Measurements from ENCODE around the gene RNF166.

Gene RNF166

DNA sequence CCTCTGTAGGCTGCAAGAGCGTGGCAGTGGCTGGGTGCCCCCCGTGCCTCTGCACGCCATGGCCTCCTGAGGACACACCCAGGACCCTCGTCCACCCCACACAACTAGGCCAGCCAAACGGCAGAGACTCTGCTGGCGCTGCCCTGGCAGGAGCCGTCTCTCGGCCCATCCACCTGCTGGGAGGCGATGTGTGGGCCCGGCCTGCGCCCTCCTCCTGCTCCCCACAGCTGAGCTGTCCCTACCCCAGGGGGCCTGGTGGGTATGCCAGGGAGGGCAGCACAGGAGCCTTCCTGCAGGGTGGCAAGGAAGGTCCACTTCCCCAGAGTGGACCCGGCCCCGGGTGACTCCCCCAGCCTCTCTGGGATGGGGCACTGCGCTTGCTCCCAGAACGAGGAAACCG, 7.0 kb downstream of the RNF166 start:
- Histone ChIP-seq H3K27me3 (replicated peaks; ENCODE audit: control insufficient read depth, insufficient read depth, low read length, poor library complexity, severe bottlenecking) (no peaks in the 10 kb centered on the region), H3K9me3 (ENCODE audit: control insufficient read depth, low read length) (no peaks in the 10 kb centered on the region), H3K4me1 (ENCODE audit: control insufficient read depth, insufficient read depth, low read length, poor library complexity, severe bottlenecking) (peaks cover 74% of the 10 kb centered on the region), H3K27ac (ENCODE audit: insufficient read depth, low read length, poor library complexity, severe bottlenecking) (peak overlapping the region; percentile 88), H3K36me3 (ENCODE audit: control insufficient read depth, insufficient read depth, low read length) (peaks cover 51% of the 10 kb centered on the region), H3K4me3 (ENCODE audit: insufficient read depth, low read depth, low read length, poor library complexity, severe bottlenecking) (no peak overlapping the region)
- no peak for DNase-seq

GRCh38 chr16:88698646-88699045, 7.6 kb downstream of the RNF166 start:
- peaks cover 74% of the 10 kb centered on the region for H3K4me1 ChIP-seq (ENCODE audit: control insufficient read depth, insufficient read depth, low read length, poor library complexity, severe bottlenecking)

DNA sequence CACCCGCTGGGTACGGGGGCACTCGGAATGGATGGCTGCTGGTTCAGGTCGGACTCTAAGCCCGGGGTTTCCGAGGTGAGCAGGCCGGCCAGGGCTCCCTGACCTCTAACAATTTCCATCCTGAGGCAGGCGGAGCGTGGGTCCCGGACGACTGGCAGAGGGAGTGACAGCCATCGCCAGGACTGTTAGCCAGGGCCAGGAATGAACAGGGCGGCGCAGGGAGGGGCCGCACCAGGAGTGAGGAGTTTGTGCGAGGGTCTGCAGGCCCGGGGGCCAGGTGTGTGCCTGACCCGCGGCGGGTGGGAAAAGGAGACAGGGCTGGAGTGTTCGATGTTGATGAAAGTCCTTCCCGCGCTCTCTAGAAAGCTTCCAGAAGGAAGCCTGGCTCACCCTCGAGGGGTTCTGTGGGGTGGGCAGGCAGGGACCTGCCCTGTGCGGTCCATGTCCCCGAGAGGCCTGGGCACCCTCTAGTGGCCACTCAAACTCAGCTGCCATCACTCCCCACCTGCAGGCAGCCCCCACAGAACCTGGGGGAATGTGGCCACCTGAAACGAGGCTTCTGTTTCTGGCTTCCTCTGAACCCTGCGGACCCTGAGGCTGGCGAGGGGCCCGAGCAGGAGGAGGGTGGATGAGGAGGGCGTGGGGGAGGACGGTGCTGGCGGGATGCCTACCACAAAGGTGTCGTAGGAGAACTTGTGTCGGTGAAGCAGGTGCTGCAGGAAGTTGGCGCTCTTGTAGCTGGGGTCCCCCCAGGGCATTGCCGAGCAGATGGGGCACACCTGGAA, 8.2 kb downstream of the RNF166 start:
- Histone ChIP-seq H3K36me3 (ENCODE audit: control insufficient read depth, insufficient read depth, low read length) (peaks cover 51% of the 10 kb centered on the region), H3K27me3 (replicated peaks; ENCODE audit: control insufficient read depth, insufficient read depth, low read length, poor library complexity, severe bottlenecking) (no peaks in the 10 kb centered on the region), H3K27ac (ENCODE audit: insufficient read depth, low read length, poor library complexity, severe bottlenecking) (peak overlapping the region; percentile 30), H3K4me1 (ENCODE audit: control insufficient read depth, insufficient read depth, low read length, poor library complexity, severe bottlenecking) (peaks cover 75% of the 10 kb centered on the region), H3K4me3 (ENCODE audit: insufficient read depth, low read depth, low read length, poor library complexity, severe bottlenecking) (no peak overlapping the region), H3K9me3 (ENCODE audit: control insufficient read depth, low read length) (no peaks in the 10 kb centered on the region)
- DNase-seq = no peak

More at GRCh38 chr16:88698646-88699045, 7.6 kb downstream of the RNF166 start:
- no peaks in the 10 kb centered on the region for H3K9me3 ChIP-seq (ENCODE audit: control insufficient read depth, low read length)
- no peak for DNase-seq
- H3K36me3 ChIP-seq (ENCODE audit: control insufficient read depth, insufficient read depth, low read length) = peaks cover 51% of the 10 kb centered on the region
- no peak overlapping the region for H3K4me3 ChIP-seq (ENCODE audit: insufficient read depth, low read depth, low read length, poor library complexity, severe bottlenecking)
- H3K27me3 ChIP-seq (replicated peaks; ENCODE audit: control insufficient read depth, insufficient read depth, low read length, poor library complexity, severe bottlenecking) = no peaks in the 10 kb centered on the region
- peak overlapping the region; percentile 88 for H3K27ac ChIP-seq (ENCODE audit: insufficient read depth, low read length, poor library complexity, severe bottlenecking)

DNA sequence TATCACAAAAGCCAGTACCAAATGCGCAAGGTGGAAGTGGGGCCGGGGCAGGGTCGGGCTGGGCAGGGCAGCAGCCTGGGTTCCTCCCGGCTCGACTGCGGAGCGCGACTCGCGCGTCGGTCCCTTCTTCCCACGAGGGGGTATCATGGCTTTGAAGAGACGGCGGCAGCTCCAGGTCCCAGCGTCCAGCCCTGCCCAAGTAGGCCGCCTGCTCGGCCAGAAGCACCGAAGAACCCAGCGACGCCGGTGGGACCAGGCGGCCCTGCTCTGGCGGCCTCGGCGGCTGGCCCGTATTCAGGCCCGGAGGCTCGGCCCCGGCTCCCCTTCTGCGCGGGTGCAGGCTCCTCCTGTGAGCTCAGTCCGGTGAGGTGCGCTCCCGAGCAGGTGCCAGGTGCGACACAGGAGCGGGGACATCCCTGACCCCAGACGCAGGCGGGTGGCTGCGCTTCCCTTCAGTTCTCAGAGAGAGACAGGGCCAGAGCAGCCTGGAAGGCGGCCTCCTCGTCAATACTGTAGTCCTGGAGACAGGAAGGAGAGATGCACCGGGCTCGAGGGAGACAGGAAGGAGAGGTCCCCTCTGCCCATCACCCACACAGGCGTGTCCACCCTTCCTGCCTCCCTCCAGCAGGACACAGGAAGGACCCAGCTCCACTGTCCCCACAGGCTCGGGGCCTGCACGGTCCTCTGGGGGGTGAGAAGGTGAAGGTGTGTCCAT, 8.9 kb downstream of the RNF166 start:
- Histone ChIP-seq H3K9me3 (ENCODE audit: control insufficient read depth, low read length) (no peaks in the 10 kb centered on the region), H3K4me1 (ENCODE audit: control insufficient read depth, insufficient read depth, low read length, poor library complexity, severe bottlenecking) (peaks cover 75% of the 10 kb centered on the region), H3K27ac (ENCODE audit: insufficient read depth, low read length, poor library complexity, severe bottlenecking) (peak overlapping the region; percentile 30), H3K4me3 (ENCODE audit: insufficient read depth, low read depth, low read length, poor library complexity, severe bottlenecking) (no peak overlapping the region), H3K27me3 (replicated peaks; ENCODE audit: control insufficient read depth, insufficient read depth, low read length, poor library complexity, severe bottlenecking) (no peaks in the 10 kb centered on the region), H3K36me3 (ENCODE audit: control insufficient read depth, insufficient read depth, low read length) (peaks cover 51% of the 10 kb centered on the region)
- DNase-seq = no peak

- Histone ChIP-seq H3K4me1 (ENCODE audit: control insufficient read depth, insufficient read depth, low read length, poor library complexity, severe bottlenecking) (peaks cover 75% of the 10 kb centered on the region), H3K27ac (ENCODE audit: insufficient read depth, low read length, poor library complexity, severe bottlenecking) (no peak overlapping the region), H3K9me3 (ENCODE audit: control insufficient read depth, low read length) (no peaks in the 10 kb centered on the region), H3K27me3 (replicated peaks; ENCODE audit: control insufficient read depth, insufficient read depth, low read length, poor library complexity, severe bottlenecking) (no peaks in the 10 kb centered on the region), H3K36me3 (ENCODE audit: control insufficient read depth, insufficient read depth, low read length) (peaks cover 51% of the 10 kb centered on the region), H3K4me3 (ENCODE audit: insufficient read depth, low read depth, low read length, poor library complexity, severe bottlenecking) (no peak overlapping the region)
- no peak for DNase-seq
Observed at GRCh38 chr16:88696441-88696840, 9.8 kb downstream of the RNF166 start.

- no peaks in the 10 kb centered on the region for H3K9me3 ChIP-seq (ENCODE audit: control insufficient read depth, low read length)
- peaks cover 51% of the 10 kb centered on the region for H3K36me3 ChIP-seq (ENCODE audit: control insufficient read depth, insufficient read depth, low read length)
- H3K4me3 ChIP-seq (ENCODE audit: insufficient read depth, low read depth, low read length, poor library complexity, severe bottlenecking) = no peak overlapping the region
- peaks cover 77% of the 10 kb centered on the region for H3K4me1 ChIP-seq (ENCODE audit: control insufficient read depth, insufficient read depth, low read length, poor library complexity, severe bottlenecking)
- H3K27me3 ChIP-seq (replicated peaks; ENCODE audit: control insufficient read depth, insufficient read depth, low read length, poor library complexity, severe bottlenecking) = no peaks in the 10 kb centered on the region
- no peak for DNase-seq
- H3K27ac ChIP-seq (ENCODE audit: insufficient read depth, low read length, poor library complexity, severe bottlenecking) = no peak overlapping the region
Observed at GRCh38 chr16:88695753-88696152, 10.5 kb downstream of the RNF166 start.

DNA sequence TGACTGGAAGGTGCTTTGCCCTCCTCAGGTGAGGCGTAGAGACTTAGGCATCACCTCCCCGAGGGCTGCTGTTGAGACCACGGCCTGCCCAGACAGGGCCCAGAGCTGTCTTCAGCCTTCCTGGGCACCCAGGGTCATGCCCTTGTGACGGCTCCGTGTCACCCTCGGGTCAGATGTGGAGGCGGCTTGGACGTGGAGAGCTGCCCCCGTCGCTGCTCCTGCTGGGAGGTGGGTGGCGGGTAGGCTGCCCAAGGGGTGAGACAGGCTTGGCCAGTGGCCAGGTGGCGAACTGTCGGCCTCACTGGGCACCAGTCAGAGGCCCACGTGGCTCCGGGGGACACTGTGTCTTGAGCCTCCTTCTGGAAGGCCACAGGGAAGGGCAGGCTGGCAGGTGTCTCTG, 11.0 kb downstream of the RNF166 start:
- no peak for DNase-seq
- Histone ChIP-seq H3K27ac (ENCODE audit: insufficient read depth, low read length, poor library complexity, severe bottlenecking) (no peak overlapping the region), H3K4me3 (ENCODE audit: insufficient read depth, low read depth, low read length, poor library complexity, severe bottlenecking) (no peak overlapping the region), H3K36me3 (ENCODE audit: control insufficient read depth, insufficient read depth, low read length) (peaks cover 51% of the 10 kb centered on the region), H3K9me3 (ENCODE audit: control insufficient read depth, low read length) (no peaks in the 10 kb centered on the region), H3K4me1 (ENCODE audit: control insufficient read depth, insufficient read depth, low read length, poor library complexity, severe bottlenecking) (peaks cover 77% of the 10 kb centered on the region), H3K27me3 (replicated peaks; ENCODE audit: control insufficient read depth, insufficient read depth, low read length, poor library complexity, severe bottlenecking) (no peaks in the 10 kb centered on the region)

- H3K36me3 ChIP-seq (ENCODE audit: control insufficient read depth, insufficient read depth, low read length) = peaks cover 44% of the 10 kb centered on the region
- H3K4me3 ChIP-seq (ENCODE audit: insufficient read depth, low read depth, low read length, poor library complexity, severe bottlenecking) = no peak overlapping the region
- H3K4me1 ChIP-seq (ENCODE audit: control insufficient read depth, insufficient read depth, low read length, poor library complexity, severe bottlenecking) = peaks cover 69% of the 10 kb centered on the region
- no peak for DNase-seq
- no peaks in the 10 kb centered on the region for H3K9me3 ChIP-seq (ENCODE audit: control insufficient read depth, low read length)
- H3K27me3 ChIP-seq (replicated peaks; ENCODE audit: control insufficient read depth, insufficient read depth, low read length, poor library complexity, severe bottlenecking) = no peaks in the 10 kb centered on the region
- peak overlapping the region; percentile 56 for H3K27ac ChIP-seq (ENCODE audit: insufficient read depth, low read length, poor library complexity, severe bottlenecking)
Observed at GRCh38 chr16:88694221-88695087, 11.8 kb downstream of the RNF166 start.

DNA sequence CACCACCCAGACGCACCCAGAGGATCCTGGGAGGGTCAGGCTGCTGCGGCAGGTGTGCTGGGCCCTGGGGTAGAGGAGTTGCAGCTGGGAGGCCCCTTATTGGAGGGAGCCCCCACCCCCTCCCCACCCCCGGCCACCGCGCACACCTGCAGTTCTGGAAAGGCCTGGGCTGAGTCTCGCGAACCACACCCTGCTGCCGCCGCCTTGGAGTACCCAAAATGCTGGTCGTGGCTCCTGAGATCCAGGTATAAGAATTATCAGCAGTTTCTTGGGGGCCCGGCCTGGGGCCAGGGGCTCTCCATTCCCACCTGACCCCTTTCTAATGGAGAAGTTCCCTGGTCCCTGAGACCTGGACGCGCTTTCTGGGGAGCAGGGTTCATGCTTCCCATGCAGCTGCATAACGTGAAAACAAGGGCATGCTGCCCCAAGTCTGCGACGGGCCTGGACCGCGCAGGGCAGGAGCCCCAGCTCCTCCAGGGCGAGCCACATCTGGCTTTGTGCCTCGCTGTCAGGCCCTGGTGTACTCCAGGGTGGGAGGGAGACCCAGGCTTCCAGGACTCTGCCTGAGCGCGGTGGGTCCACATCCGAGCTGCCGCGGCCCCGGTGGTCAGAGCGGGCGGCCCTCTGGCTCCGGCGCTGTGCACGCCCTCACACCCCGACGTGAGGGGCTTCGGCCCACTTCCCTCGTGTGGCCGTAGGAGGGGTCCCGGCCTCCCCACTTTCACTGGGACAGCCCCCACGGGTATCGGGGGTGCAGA, 12.6 kb downstream of the RNF166 start:
- Histone ChIP-seq H3K27ac (ENCODE audit: insufficient read depth, low read length, poor library complexity, severe bottlenecking) (peak overlapping the region; percentile 56), H3K4me3 (ENCODE audit: insufficient read depth, low read depth, low read length, poor library complexity, severe bottlenecking) (peak overlapping the region; percentile 29), H3K9me3 (ENCODE audit: control insufficient read depth, low read length) (no peaks in the 10 kb centered on the region), H3K27me3 (replicated peaks; ENCODE audit: control insufficient read depth, insufficient read depth, low read length, poor library complexity, severe bottlenecking) (no peaks in the 10 kb centered on the region), H3K4me1 (ENCODE audit: control insufficient read depth, insufficient read depth, low read length, poor library complexity, severe bottlenecking) (peaks cover 60% of the 10 kb centered on the region), H3K36me3 (ENCODE audit: control insufficient read depth, insufficient read depth, low read length) (peaks cover 36% of the 10 kb centered on the region)
- no peak for DNase-seq

All from effector memory CD4-positive, alpha-beta T cell (primary cell).